A673 (cell line): Measurements from ENCODE around the gene ZSCAN10. TPM values are rescaled to one million over a fixed set of nuclear protein-coding genes. Genes with fewer than 3 reads are reported as not detected.
"Not testable (repeated sequence)": the region's sequence is repeated elsewhere in the genome, so short reads cannot be mapped to it uniquely, and the experiment has no call there.

Experiments used
- BruUV-seq: library from RNA; stranded (reverse); fragments of 400-500 nt; replicated peaks from 2 replicates; lab custom pipeline; 2021; lab: Mats Ljungman, UMichigan
- CTCF ChIA-PET: fragments of 300-600 bp; sonication (Branson Sonifier 250); formaldehyde crosslinking; loops from one replicate; lab custom pipeline; 2022; ENCODE audit warnings: antibody characterized with exemption; lab: Charles Lee
- POLR2A ChIA-PET: fragments of 300-600 bp; sonication (Branson Sonifier 250); formaldehyde crosslinking; loops from one replicate; lab custom pipeline; 2022; ENCODE audit warnings: antibody characterized with exemption; ENCODE audit not compliant: low non-redundant PET; lab: Charles Lee
- DNase-seq: peaks from one replicate; pipeline ENCODE4 v3.0.0-alpha.2; 2015; ENCODE audit warnings: low spot score
- H3K27ac ChIP-seq: fragments of 200-600 bp; sonication (generic); 2 replicates; pipeline ENCODE4 v1.5.1; 2016; ENCODE audit warnings: mixed run types, low read depth, mild to moderate bottlenecking, mixed read lengths, antibody characterized with exemption, low read length; ENCODE audit not compliant: poor library complexity, severe bottlenecking
- H3K27me3 ChIP-seq: fragments of 200-600 bp; sonication (generic); replicated peaks from 2 replicates; pipeline ENCODE4 v1.6.1; 2017; ENCODE audit warnings: mixed run types, low read depth, mild to moderate bottlenecking, mixed read lengths, antibody characterized with exemption, low read length; ENCODE audit not compliant: insufficient read depth, poor library complexity
- H3K36me3 ChIP-seq: fragments of 200-600 bp; sonication (generic); 2 replicates; pipeline ENCODE4 v1.6.1; 2016; ENCODE audit warnings: mixed run types, mild to moderate bottlenecking, mixed read lengths, antibody characterized with exemption, low read length; ENCODE audit not compliant: insufficient read depth, poor library complexity, severe bottlenecking
- H3K4me1 ChIP-seq: fragments of 200-600 bp; sonication (generic); 2 replicates; pipeline ENCODE4 v1.6.1; 2017; ENCODE audit warnings: mixed run types, mild to moderate bottlenecking, mixed read lengths, antibody characterized with exemption, low read length; ENCODE audit not compliant: insufficient read depth, poor library complexity, severe bottlenecking
- H3K4me3 ChIP-seq: fragments of 200-600 bp; sonication (generic); 2 replicates; pipeline ENCODE4 v1.5.1; 2016; ENCODE audit warnings: low read depth, mixed run types, mild to moderate bottlenecking, mixed read lengths, low read length; ENCODE audit not compliant: poor library complexity, severe bottlenecking
- H3K9me3 ChIP-seq: fragments of 200-600 bp; sonication (generic); 2 replicates; pipeline ENCODE4 v1.6.1; 2016; ENCODE audit warnings: mixed run types, low read depth, mild to moderate bottlenecking, mixed read lengths, antibody characterized with exemption, low read length; ENCODE audit not compliant: poor library complexity, severe bottlenecking
- CTCF ChIP-seq: fragments of 300-800, 200-600 bp; sonication (generic); conservative IDR thresholded peaks from 2 replicates; pipeline ENCODE4 v1.5.1; 2017; ENCODE audit warnings: low read depth, mild to moderate bottlenecking, antibody characterized with exemption, low read length, moderate library complexity, mixed read lengths
- EZH2 ChIP-seq: fragments of 200-600 bp; sonication (generic); IDR thresholded peaks from 2 replicates; pipeline ENCODE4 v1.6.1; 2017; ENCODE audit warnings: borderline replicate concordance, low read depth, mild to moderate bottlenecking, mixed read lengths, antibody characterized with exemption, low read length; ENCODE audit not compliant: poor library complexity, severe bottlenecking
- intact Hi-C: fragments of 100-400 bp; cut with micrococcal nuclease; formaldehyde crosslinking; loops from one replicate; pipeline ENCODE4 v1.10.0; 2022; ENCODE audit not compliant: unreplicated experiment
- total RNA-seq: library from RNA; stranded (reverse); gene quantifications from 2 replicates; pipeline ENCODE4 v1.2.3, GENCODE V29; 2021

The ZSCAN10 gene
- total RNA-seq, 1 experiment from 2014 or later: not detected

GRCh38 chr16:3080024-3080423, 19.1 kb downstream of the ZSCAN10 start:
- no TSS peak for BruUV-seq
- CTCF ChIA-PET: interaction anchor here (0.5 kb wide), 1 partner anchor 34 kb away, joined by 3 read pairs; the partner anchor contains the start of gene MMP25
- peaks cover 15% of the 10 kb centered on the region for H3K27me3 ChIP-seq
- no peaks in the 10 kb centered on the region for H3K36me3 ChIP-seq
- H3K27ac ChIP-seq: no peak overlapping the region
- intact Hi-C loops: no loop called here
- TF ChIP-seq EZH2 (no peak), CTCF (no peak)
- no peak overlapping the region for H3K4me3 ChIP-seq
- no peak for DNase-seq
- H3K9me3 ChIP-seq: no peaks in the 10 kb centered on the region
- POLR2A ChIA-PET: no interaction called here
- no peaks in the 10 kb centered on the region for H3K4me1 ChIP-seq

- intact Hi-C loops: no loop called here
- no peak overlapping the region for H3K27ac ChIP-seq
- POLR2A ChIA-PET: no interaction called here
- TF ChIP-seq EZH2 (no peak), CTCF (no peak)
- H3K4me3 ChIP-seq: no peak overlapping the region
- H3K9me3 ChIP-seq: no peaks in the 10 kb centered on the region
- CTCF ChIA-PET: interaction anchor here (0.7 kb wide), 1 partner anchor 53 kb away, joined by 3 read pairs; no protein-coding TSS in a partner anchor
- peaks cover 15% of the 10 kb centered on the region for H3K27me3 ChIP-seq
- BruUV-seq: no TSS peak
- no peak for DNase-seq
- H3K4me1 ChIP-seq: no peaks in the 10 kb centered on the region
- H3K36me3 ChIP-seq: no peaks in the 10 kb centered on the region
Observed at GRCh38 chr16:3076577-3076976, 22.5 kb downstream of the ZSCAN10 start.

GRCh38 chr16:3075946-3076345, 23.1 kb downstream of the ZSCAN10 start:
- DNase-seq, H3K4me3 ChIP-seq, H3K9me3 ChIP-seq, H3K27ac ChIP-seq, POLR2A ChIA-PET, intact Hi-C loops, BruUV-seq, H3K36me3 ChIP-seq, H3K4me1 ChIP-seq: not testable (repeated sequence)
- peaks cover 15% of the 10 kb centered on the region for H3K27me3 ChIP-seq
- CTCF ChIA-PET: interaction anchor here (0.7 kb wide), 1 partner anchor 54 kb away, joined by 3 read pairs; no protein-coding TSS in a partner anchor

GRCh38 chr16:3075523-3075915, 23.6 kb downstream of the ZSCAN10 start:
- Histone ChIP-seq H3K4me3 (no peak overlapping the region), H3K9me3 (no peaks in the 10 kb centered on the region), H3K27me3 (peaks cover 15% of the 10 kb centered on the region), H3K27ac (no peak overlapping the region), H3K36me3 (no peaks in the 10 kb centered on the region), H3K4me1 (no peaks in the 10 kb centered on the region)
- POLR2A ChIA-PET: no interaction called here
- intact Hi-C loops: no loop called here
- no TSS peak for BruUV-seq
- DNase-seq: no peak
- CTCF ChIA-PET: no interaction called here
- no peak for TF ChIP-seq EZH2
- no peak for TF ChIP-seq CTCF
